ENCODE data around the gene TM4SF20.

Gene TM4SF20

DNA sequence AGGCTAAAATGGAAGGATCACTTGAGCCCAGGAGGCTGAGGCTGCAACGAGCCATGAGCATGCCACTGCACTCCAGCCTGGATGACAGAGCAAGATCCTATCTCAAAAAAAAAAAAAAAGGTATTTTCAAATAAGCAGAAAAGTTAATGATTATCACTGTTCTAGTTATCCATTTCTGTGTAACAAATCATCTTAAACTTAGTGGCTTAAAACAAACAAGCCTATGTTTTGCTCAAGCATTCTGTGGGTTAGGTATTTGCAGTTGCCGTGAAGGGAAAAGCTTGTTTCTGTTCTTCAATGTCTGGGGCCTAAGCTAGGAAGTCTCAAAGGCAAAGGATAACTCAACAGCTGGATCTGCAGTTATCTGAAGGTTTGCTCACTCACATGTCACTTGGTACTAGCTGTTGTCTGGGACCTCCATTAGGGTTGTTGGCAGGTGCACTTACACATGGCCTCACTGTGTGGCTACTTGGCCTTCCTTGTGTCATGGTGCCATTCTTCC lies 40.0 kb downstream of the TM4SF20 start:
- no peaks in the 10 kb centered on the region for H3K27me3 ChIP-seq (ENCODE audit: insufficient read depth, low read depth)
- H3K4me2 ChIP-seq, result no peak overlapping the region
- no peak overlapping the region for H3K9ac ChIP-seq
- H2AFZ ChIP-seq (ENCODE audit: low read depth), result no peak overlapping the region
- H3K4me3 ChIP-seq (IDR thresholded peaks at IDR 0.05; ENCODE audit: insufficient read depth, low read depth, low read length), result no peak overlapping the region
- H3K36me3 ChIP-seq (ENCODE audit: insufficient read depth), result no peaks in the 10 kb centered on the region
- TF ChIP-seq, protein P1, sequence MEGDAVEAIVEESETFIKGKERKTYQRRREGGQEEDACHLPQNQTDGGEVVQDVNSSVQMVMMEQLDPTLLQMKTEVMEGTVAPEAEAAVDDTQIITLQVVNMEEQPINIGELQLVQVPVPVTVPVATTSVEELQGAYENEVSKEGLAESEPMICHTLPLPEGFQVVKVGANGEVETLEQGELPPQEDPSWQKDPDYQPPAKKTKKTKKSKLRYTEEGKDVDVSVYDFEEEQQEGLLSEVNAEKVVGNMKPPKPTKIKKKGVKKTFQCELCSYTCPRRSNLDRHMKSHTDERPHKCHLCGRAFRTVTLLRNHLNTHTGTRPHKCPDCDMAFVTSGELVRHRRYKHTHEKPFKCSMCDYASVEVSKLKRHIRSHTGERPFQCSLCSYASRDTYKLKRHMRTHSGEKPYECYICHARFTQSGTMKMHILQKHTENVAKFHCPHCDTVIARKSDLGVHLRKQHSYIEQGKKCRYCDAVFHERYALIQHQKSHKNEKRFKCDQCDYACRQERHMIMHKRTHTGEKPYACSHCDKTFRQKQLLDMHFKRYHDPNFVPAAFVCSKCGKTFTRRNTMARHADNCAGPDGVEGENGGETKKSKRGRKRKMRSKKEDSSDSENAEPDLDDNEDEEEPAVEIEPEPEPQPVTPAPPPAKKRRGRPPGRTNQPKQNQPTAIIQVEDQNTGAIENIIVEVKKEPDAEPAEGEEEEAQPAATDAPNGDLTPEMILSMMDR (conservative IDR thresholded peaks at IDR 0.05; ENCODE audit: low read depth, low read length), result no peak
- H3K79me2 ChIP-seq (ENCODE audit: insufficient read depth, low read depth), result no peaks in the 10 kb centered on the region
- no peaks in the 10 kb centered on the region for H4K20me1 ChIP-seq (ENCODE audit: insufficient read depth)
- no peaks in the 10 kb centered on the region for H3K4me1 ChIP-seq (ENCODE audit: low read depth, poor library complexity, severe bottlenecking)
- H3K27ac ChIP-seq, result no peak overlapping the region

DNA sequence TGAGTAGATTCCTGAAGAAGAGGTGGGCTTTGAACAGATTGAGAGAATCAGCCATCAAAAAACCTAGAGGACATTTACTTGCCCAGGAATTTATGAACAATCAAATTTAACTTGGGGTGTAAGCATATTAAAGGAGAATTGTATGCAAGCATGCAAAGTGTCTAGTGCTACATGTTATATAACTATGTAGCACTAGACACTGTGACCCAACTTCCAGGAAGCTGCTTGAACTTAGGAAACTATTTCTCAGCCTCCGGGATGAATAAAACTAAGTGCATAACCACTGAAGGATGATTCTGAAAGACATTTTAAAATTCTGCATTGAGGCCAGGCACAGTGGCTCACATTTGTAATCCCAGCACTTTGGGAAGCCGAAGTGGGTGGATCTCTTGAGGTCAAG lies 41.7 kb downstream of the TM4SF20 start:
- no peak overlapping the region for H2AFZ ChIP-seq (ENCODE audit: low read depth)

DNA sequence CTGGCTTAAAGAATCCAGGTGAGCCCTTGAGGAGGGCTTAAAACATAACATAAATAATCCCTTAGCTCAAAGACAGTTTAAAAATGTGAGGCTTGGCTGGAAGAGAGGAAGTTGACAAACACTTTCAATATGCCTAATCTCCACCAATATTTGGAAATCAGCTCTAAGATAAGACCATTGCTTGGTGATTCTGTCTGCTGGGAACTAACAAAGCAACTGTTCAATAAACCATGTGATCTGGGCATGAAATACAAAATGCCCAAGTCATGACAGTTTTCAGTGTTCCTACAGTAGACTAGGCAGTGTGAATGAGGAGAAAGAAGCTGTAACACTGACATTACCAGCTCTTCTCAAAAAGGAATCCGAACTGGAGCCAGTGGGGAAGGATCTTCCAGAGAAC lies 43.4 kb downstream of the TM4SF20 start:
- Histone ChIP-seq H4K20me1 (ENCODE audit: insufficient read depth) (no peaks in the 10 kb centered on the region), H2AFZ (ENCODE audit: low read depth) (no peak overlapping the region), H3K4me2 (no peak overlapping the region), H3K4me3 (IDR thresholded peaks at IDR 0.05; ENCODE audit: insufficient read depth, low read depth, low read length) (no peak overlapping the region), H3K36me3 (ENCODE audit: insufficient read depth) (no peaks in the 10 kb centered on the region), H3K27ac (no peak overlapping the region), H3K9ac (no peak overlapping the region), H3K27me3 (ENCODE audit: insufficient read depth, low read depth) (no peaks in the 10 kb centered on the region), H3K79me2 (ENCODE audit: insufficient read depth, low read depth) (no peaks in the 10 kb centered on the region), H3K4me1 (ENCODE audit: low read depth, poor library complexity, severe bottlenecking) (no peaks in the 10 kb centered on the region)
- TF ChIP-seq, protein P1 (conservative IDR thresholded peaks at IDR 0.05; ENCODE audit: low read depth, low read length), result no peak

More for the DNA sequence above, 41.7 kb downstream of the TM4SF20 start:
- no peaks in the 10 kb centered on the region for H3K36me3 ChIP-seq (ENCODE audit: insufficient read depth)
- no peaks in the 10 kb centered on the region for H3K4me1 ChIP-seq (ENCODE audit: low read depth, poor library complexity, severe bottlenecking)
- H3K4me2 ChIP-seq, result no peak overlapping the region
- no peaks in the 10 kb centered on the region for H3K79me2 ChIP-seq (ENCODE audit: insufficient read depth, low read depth)
- H3K9ac ChIP-seq, result no peak overlapping the region
- TF ChIP-seq, protein P1 (conservative IDR thresholded peaks at IDR 0.05; ENCODE audit: low read depth, low read length), result no peak
- H3K27me3 ChIP-seq (ENCODE audit: insufficient read depth, low read depth), result no peaks in the 10 kb centered on the region
- no peak overlapping the region for H3K27ac ChIP-seq
- H3K4me3 ChIP-seq (IDR thresholded peaks at IDR 0.05; ENCODE audit: insufficient read depth, low read depth, low read length), result no peak overlapping the region
- no peaks in the 10 kb centered on the region for H4K20me1 ChIP-seq (ENCODE audit: insufficient read depth)

- no peak overlapping the region; the same call in 1 of the 2 replicates for H3K9ac ChIP-seq
- no peak overlapping the region for H3K4me3 ChIP-seq (IDR thresholded peaks at IDR 0.05; ENCODE audit: insufficient read depth, low read depth, low read length)
- H3K27me3 ChIP-seq (ENCODE audit: insufficient read depth, low read depth), result no peaks in the 10 kb centered on the region
- peaks cover 17% of the 10 kb centered on the region for H3K4me1 ChIP-seq (ENCODE audit: low read depth, poor library complexity, severe bottlenecking)
- peak overlapping the region; percentile 66 for H3K4me2 ChIP-seq
- H4K20me1 ChIP-seq (ENCODE audit: insufficient read depth), result no peaks in the 10 kb centered on the region
- TF ChIP-seq, protein P1 (conservative IDR thresholded peaks at IDR 0.05; ENCODE audit: low read depth, low read length), result no peak
- peaks cover 24% of the 10 kb centered on the region for H3K79me2 ChIP-seq (ENCODE audit: insufficient read depth, low read depth)
- no peak overlapping the region for H2AFZ ChIP-seq (ENCODE audit: low read depth)
- no peaks in the 10 kb centered on the region for H3K36me3 ChIP-seq (ENCODE audit: insufficient read depth)
- no peak overlapping the region for H3K27ac ChIP-seq
Observed at GRCh38 chr2:227326783-227327182, 52.3 kb downstream of the TM4SF20 start.
